Activated T-cell treated with anti-CD3 and anti-CD28 coated beads, Interleukin-2, amount 50 U/mL, for 4 hours (primary cell): Measurements from ENCODE around the gene RASGRP2. TPM values are rescaled to one million over a fixed set of nuclear protein-coding genes. Genes with fewer than 3 reads are reported as not detected.
A peak's percentile ranks its signal among the peaks of the same experiment; 100 is the strongest.
"Not testable (repeated sequence)": the region's sequence is repeated elsewhere in the genome, so short reads cannot be mapped to it uniquely, and the experiment has no call there.

ENCODE experiments used
- ATAC-seq, 2 donors: fragments of 200-7000 bp; cut with Tn5 transposase; one replicate each; pipeline ENCODE4 v1.10.0; 2021
- DNase-seq: peaks from one replicate; pipeline ENCODE4 v3.0.0-alpha.2; 2020
- H3K27me3 Mint-ChIP-seq: one replicate; pipeline ENCODE4 v1.8.0; 2021; ENCODE audit warnings: low read depth, mixed read lengths
- H3K36me3 Mint-ChIP-seq: one replicate; pipeline ENCODE4 v1.8.0; 2022; ENCODE audit warnings: mixed read lengths; ENCODE audit not compliant: insufficient read depth
- H3K4me1 Mint-ChIP-seq: one replicate; pipeline ENCODE4 v1.8.0; 2021; ENCODE audit warnings: low read depth, mixed read lengths
- H3K4me3 Mint-ChIP-seq: one replicate; pipeline ENCODE4 v1.8.0; 2021; ENCODE audit warnings: mild to moderate bottlenecking, moderate library complexity, mixed read lengths
- H3K9me3 Mint-ChIP-seq: one replicate; pipeline ENCODE4 v1.8.0; 2021; ENCODE audit warnings: mixed read lengths
- total RNA-seq, 3 donors: library from RNA; stranded (reverse); gene quantifications; one replicate each; pipeline ENCODE4 v1.2.1, GENCODE V29; 2021

The RASGRP2 gene
- total RNA-seq, 3 donors from 2014 or later, result 2.6 to 3.7 (median 2.9) TPM

DNA sequence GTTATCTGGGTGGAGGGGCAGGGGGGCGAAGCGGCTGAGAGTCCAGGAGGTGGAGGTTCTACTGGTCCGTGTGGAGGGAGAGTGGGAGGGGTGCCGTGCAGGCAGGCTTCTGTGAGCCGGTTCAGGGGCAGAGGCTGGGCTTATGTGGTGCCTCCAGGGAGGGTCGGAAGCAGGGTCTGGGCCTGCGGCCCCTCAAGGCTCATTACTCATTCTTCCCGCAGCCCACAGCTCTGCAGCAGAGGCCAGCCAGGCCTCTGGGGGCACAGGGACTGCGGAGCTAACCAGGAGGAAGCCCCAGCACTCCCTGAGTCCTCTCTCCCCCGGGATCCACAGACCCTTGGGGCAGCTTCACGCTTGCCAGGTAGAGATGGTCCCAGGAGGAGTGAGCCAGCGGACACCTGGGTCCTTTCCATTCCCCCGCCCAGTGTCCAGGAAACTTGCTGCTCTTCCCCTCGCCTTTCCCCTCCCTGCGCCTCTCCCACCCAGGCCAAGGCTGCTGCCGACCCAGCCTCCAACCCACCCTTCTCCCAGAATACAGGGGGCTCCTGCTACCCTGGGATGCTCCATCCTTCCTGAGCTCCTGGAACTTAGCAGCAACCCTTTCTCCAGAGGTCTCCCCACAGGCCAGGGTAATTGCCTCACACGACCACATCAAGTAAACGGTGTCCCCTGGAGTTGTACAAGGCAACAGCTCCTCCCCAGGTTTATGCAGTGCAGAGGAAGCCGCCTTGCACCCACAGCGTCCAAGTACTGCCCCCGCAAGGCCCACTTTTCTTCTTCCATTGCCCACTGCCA is 27.3 kb downstream of the RASGRP2 start:
- Mint-ChIP-seq H3K36me3 (no peaks in the 10 kb centered on the region), H3K27me3 (peaks cover 63% of the 10 kb centered on the region), H3K4me1 (peaks cover 11% of the 10 kb centered on the region), H3K4me3 (no peak overlapping the region), H3K9me3 (no peaks in the 10 kb centered on the region)
- DNase-seq (no peak), ATAC-seq (no peak)

DNA sequence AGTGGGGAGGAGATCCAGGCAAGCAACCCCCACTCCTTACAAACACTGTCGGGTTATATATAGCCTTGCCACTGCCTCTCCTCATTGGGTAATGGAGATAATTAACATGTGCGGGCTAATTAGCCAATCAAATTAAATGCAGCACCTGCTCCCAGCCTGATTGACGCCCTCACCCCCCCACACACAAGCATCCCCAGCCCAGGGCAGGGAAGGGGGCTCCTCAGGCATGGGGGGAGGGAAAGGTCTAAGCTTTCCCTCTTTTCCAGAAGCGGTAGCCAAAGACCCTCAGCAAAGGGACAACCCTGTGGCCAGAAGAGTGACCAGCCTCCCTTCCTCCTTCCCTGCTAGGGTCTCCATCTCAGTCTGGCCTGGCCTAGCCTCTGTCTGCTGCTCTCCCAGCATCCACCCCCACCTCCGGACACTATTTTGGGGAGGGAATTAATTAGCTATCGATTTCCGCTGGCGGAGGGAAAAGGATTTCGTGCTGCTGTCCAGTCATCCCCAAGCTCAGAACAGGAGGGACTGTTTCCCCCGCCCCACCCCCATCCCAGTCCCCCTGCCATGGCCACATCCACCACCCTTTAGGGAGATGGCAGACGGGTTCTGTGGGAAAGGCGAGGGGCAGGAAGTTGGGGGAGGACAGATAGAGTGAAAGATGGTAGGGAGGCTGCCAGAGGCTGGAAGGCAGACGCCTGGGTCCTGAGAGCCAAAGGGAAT is 28.0 kb downstream of the RASGRP2 start:
- ATAC-seq (no peak), DNase-seq (no peak)
- peaks cover 13% of the 10 kb centered on the region for H3K4me1 Mint-ChIP-seq
- no peak overlapping the region for H3K4me3 Mint-ChIP-seq
- no peaks in the 10 kb centered on the region for H3K36me3 Mint-ChIP-seq
- no peaks in the 10 kb centered on the region for H3K9me3 Mint-ChIP-seq
- H3K27me3 Mint-ChIP-seq, result peaks cover 67% of the 10 kb centered on the region

- ATAC-seq (no peak), DNase-seq (no peak)
- Mint-ChIP-seq H3K4me1 (peaks cover 13% of the 10 kb centered on the region), H3K9me3 (no peaks in the 10 kb centered on the region), H3K4me3 (no peak overlapping the region), H3K27me3 (peaks cover 67% of the 10 kb centered on the region), H3K36me3 (no peaks in the 10 kb centered on the region)
Measured at GRCh38 chr11:64715110-64715509, 28.8 kb downstream of the RASGRP2 start.

GRCh38 chr11:64714666-64715065 is 29.3 kb downstream of the RASGRP2 start:
- no peaks in the 10 kb centered on the region for H3K9me3 Mint-ChIP-seq
- peaks cover 13% of the 10 kb centered on the region for H3K4me1 Mint-ChIP-seq
- H3K27me3 Mint-ChIP-seq, result peaks cover 68% of the 10 kb centered on the region
- DNase-seq (no peak), ATAC-seq (no peak)
- no peaks in the 10 kb centered on the region for H3K36me3 Mint-ChIP-seq
- H3K4me3 Mint-ChIP-seq, result peak overlapping the region; percentile 45

- ATAC-seq (peak in 1 of 2 donors; percentile 8), DNase-seq (no peak)
- Mint-ChIP-seq H3K4me3 (no peak overlapping the region), H3K9me3 (no peaks in the 10 kb centered on the region), H3K27me3 (peaks cover 70% of the 10 kb centered on the region), H3K36me3 (no peaks in the 10 kb centered on the region), H3K4me1 (peaks cover 13% of the 10 kb centered on the region)
Measured at GRCh38 chr11:64713781-64714363, 30.1 kb downstream of the RASGRP2 start.

DNA sequence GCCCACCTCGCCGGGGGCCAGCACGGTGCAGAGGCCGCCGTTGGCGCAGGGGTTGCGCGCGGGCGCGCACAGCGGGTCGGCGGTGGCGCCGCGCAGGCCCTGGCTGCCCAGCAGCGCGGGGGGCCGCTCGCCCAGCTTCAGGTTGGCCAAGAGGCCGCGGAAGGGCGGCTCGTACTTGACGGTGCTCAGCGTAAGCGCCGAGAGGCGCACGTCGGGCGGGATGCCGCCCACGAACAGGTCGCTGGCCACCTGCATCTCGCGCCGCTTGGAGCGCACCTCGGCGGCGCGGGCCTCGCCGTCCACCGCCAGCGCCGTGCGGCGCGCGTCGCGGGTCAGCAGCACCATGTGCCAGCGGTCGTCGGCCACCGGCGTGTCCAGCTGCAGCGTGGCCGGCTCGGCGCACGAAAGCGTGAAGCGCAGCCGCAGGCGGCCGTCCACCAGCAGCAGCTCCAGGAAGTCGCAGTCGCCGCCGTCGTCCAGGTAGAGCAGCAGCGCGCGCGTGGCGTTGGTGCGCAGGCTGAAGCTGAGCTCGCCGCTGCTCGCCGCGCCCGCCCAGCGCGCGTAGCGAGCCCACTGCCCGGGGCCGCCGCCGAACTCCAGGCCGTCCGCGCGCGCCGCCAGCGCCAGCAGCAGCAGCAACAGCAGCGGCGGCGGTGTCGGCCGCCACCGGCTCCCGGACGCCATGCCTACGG is 30.8 kb downstream of the RASGRP2 start:
- no peak for DNase-seq
- no peaks in the 10 kb centered on the region for H3K9me3 Mint-ChIP-seq
- peak; percentile 41 to 46 for ATAC-seq

GRCh38 chr11:64712430-64713015 is 31.4 kb downstream of the RASGRP2 start:
- ATAC-seq, result peak; percentile 27 to 35
- Mint-ChIP-seq H3K4me1 (peaks cover 13% of the 10 kb centered on the region), H3K4me3 (no peak overlapping the region), H3K9me3 (no peaks in the 10 kb centered on the region), H3K36me3 (no peaks in the 10 kb centered on the region), H3K27me3 (peaks cover 73% of the 10 kb centered on the region)
- no peak for DNase-seq

More for the DNA sequence above, 30.8 kb downstream of the RASGRP2 start:
- Mint-ChIP-seq H3K4me3 (no peak overlapping the region), H3K4me1 (peaks cover 13% of the 10 kb centered on the region), H3K36me3 (no peaks in the 10 kb centered on the region), H3K27me3 (peaks cover 73% of the 10 kb centered on the region)

GRCh38 chr11:64711956-64712362 is 32.0 kb downstream of the RASGRP2 start:
- Mint-ChIP-seq H3K27me3 (peaks cover 70% of the 10 kb centered on the region), H3K4me1 (peaks cover 13% of the 10 kb centered on the region), H3K9me3 (no peaks in the 10 kb centered on the region), H3K36me3 (no peaks in the 10 kb centered on the region), H3K4me3 (no peak overlapping the region)
- DNase-seq, result no peak
- no peak for ATAC-seq

GRCh38 chr11:64711138-64711955 is 32.6 kb downstream of the RASGRP2 start:
- H3K27me3 Mint-ChIP-seq, result peaks cover 69% of the 10 kb centered on the region
- no peak for DNase-seq

GRCh38 chr11:64710418-64711137 is 33.4 kb downstream of the RASGRP2 start:
- Mint-ChIP-seq H3K9me3 (no peaks in the 10 kb centered on the region), H3K4me3 (no peak overlapping the region), H3K36me3 (no peaks in the 10 kb centered on the region), H3K4me1 (peaks cover 13% of the 10 kb centered on the region), H3K27me3 (peaks cover 66% of the 10 kb centered on the region)
- DNase-seq (no peak), ATAC-seq (no peak)

More at GRCh38 chr11:64711138-64711955, 32.6 kb downstream of the RASGRP2 start:
- no peak for ATAC-seq
- Mint-ChIP-seq H3K9me3 (no peaks in the 10 kb centered on the region), H3K4me1 (peaks cover 13% of the 10 kb centered on the region), H3K36me3 (no peaks in the 10 kb centered on the region), H3K4me3 (no peak overlapping the region)

DNA sequence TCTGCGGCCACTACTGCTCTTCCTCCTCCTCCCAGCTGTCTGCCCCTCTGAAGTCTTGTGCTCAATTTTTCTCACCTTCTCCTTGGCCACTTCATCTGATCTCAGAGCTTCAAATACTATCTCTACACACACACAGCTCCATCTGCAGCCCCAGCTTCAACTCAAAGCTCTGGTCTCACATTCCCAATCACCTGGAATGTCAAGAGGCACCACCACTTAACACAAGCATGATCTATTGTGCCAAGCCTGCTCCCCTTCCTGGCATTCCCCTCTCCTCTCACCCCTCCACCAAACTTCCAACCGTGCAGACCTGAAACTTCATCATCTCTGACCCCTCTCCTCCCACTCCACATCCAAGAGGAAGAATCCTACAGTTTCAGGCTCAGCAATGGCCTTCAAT is 38.4 kb downstream of the RASGRP2 start:
- H3K27me3 Mint-ChIP-seq, result peaks cover 39% of the 10 kb centered on the region
- H3K4me3 Mint-ChIP-seq, result no peak overlapping the region
- DNase-seq (no peak), ATAC-seq (no peak)
- H3K9me3 Mint-ChIP-seq, result no peaks in the 10 kb centered on the region
- no peaks in the 10 kb centered on the region for H3K4me1 Mint-ChIP-seq
- no peaks in the 10 kb centered on the region for H3K36me3 Mint-ChIP-seq

- H3K27me3 Mint-ChIP-seq, result peaks cover 20% of the 10 kb centered on the region
Measured at GRCh38 chr11:64703048-64703447, 40.9 kb downstream of the RASGRP2 start.

DNA sequence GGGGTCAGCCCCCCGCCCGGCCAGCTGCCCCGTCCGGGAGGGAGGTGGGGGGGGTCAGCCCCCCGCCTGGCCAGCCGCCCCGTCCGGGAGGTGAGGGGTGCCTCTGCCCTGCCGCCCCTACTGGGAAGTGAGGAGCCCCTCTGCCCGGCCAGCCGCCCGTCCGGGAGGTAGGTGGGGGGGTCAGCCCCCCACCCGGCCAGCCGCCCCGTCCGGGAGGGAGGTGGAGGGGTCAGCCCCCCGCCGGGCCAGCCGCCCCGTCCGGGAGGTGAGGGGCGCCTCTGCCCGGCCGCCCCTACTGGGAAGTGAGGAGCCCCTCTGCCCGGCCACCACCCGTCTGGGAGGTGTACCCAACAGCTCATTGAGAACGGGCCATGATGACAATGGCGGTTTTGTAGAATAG is 42.0 kb downstream of the RASGRP2 start:
- H3K36me3 Mint-ChIP-seq, H3K9me3 Mint-ChIP-seq, H3K4me3 Mint-ChIP-seq, DNase-seq, ATAC-seq, H3K4me1 Mint-ChIP-seq: not testable (repeated sequence)
- peaks cover 16% of the 10 kb centered on the region for H3K27me3 Mint-ChIP-seq

More at GRCh38 chr11:64703048-64703447, 40.9 kb downstream of the RASGRP2 start:
- no peak for DNase-seq
- Mint-ChIP-seq H3K4me1 (no peaks in the 10 kb centered on the region), H3K36me3 (no peaks in the 10 kb centered on the region), H3K9me3 (no peaks in the 10 kb centered on the region), H3K4me3 (no peak overlapping the region)
- ATAC-seq, result no peak
